Inflammatory macrophage (primary cell): ENCODE data around the gene LHPP.
"Not testable (repeated sequence)": the region's sequence is repeated elsewhere in the genome, so short reads cannot be mapped to it uniquely, and the experiment has no call there.

Source experiments
- DNase-seq, 2 donors: peaks; one replicate each; pipeline ENCODE4 v3.0.0-alpha.2; 2020 to 2022

Gene LHPP

GRCh38 chr10:124609698-124610097 lies 148.1 kb downstream of the LHPP start:
- DNase-seq = no peak

DNA sequence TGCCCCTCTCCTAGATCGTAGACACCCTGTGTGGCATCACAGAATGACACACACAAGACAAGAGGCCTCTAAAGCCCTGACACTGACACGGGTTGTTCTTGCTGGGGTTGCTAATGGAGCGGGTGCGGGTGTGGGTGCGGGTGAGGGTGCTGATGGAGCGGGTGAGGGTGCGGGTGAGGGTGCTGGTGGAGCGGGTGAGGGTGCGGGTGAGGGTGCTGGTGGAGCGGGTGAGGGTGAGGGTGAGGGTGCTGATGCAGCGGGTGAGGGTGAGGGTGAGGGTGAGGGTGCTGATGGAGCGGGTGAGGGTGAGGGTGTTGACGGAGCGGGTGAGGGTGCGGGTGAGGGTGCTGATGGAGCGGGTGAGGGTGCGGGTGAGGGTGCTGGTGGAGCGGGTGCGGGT lies 148.6 kb downstream of the LHPP start:
- not testable (repeated sequence) for DNase-seq

DNA sequence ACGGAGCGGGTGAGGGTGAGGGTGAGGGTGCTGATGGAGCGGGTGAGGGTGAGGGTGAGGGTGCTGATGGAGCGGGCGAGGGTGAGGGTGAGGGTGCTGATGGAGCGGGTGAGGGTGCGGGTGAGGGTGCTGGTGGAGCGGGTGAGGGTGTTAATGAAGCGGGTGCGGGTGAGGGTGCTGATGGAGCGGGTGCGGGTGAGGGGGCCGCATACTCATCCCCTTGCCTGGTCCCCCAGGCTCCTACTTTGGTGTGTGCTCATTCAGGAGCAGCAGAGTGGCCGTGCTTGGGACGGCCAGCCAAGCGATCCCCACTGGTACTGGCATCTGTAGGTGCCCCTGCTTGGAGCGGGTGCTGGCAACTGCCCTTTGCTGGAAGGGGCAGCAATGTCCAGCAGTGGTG lies 149.2 kb downstream of the LHPP start:
- DNase-seq = not testable (repeated sequence)

DNA sequence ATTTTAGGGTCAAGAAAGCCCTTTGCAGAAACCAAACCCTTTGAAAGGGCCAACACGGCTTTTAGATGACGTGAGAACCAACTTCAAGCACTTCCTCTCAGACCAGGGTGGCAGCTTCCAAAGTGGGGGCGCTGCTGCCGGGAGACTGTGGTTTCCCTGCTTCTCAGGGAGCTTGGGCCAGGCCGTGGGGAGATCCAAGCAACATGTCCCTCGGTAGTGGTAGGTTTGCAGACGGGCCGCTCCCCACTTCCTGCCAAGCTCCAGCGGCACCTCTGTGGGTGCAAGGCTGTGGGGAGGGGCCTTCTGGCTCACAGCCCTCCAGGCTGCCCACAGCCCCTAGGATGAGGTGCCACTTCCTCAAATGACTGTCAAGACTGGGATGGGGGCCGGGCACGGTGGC lies 150.1 kb downstream of the LHPP start:
- peak; percentile 51 to 69 for DNase-seq

GRCh38 chr10:124612611-124613498 lies 151.2 kb downstream of the LHPP start:
- no peak for DNase-seq

DNA sequence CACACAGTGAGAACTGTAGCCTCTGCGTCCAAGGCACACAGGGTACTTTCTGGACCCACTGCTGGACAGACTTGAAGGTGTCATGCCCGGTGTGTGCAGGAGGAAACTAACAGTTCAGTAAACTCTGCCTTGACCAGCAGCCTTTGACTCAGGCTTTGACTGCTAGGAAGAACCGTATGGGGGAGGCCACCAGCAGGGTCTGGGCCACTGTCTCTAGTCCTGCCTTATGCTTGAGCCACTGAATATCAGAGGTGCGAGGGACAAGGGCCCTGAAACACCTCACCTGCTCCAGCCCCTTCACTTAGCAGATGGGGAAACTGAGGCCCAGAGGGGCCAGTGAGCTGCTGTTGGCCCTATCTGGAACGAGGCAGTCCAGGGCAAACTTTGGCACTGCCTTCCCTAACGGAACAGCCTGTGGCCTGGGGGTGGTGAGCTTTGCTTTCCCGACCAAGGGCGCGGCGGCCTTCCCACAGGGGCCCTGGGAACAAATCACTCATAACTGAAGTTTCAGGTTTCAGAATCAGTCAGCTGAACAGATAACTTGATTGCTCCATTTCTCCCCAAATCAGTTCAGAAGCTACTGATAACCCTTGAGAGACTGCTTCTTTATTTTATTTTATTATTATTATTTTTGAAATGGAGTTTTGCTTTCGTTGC lies 152.5 kb downstream of the LHPP start:
- no peak for DNase-seq

DNA sequence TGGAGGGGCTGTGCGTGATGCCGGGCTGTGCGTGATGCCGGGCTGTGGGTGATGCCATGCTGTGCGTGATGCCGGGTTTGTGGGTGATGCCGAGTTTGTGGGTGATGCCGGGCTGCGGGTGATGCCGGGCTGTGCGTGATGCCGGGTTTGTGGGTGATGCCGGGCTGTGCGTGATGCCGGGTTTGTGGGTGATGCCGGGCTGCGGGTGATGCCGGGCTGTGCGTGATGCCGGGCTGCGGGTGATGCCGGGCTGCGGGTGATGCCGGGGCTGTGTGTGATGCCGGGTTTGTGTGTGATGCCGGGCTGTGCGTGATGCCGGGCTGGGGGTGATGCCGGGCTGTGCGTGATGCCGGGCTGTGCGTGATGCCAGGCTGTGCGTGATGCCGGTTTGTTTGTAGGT lies 153.6 kb downstream of the LHPP start:
- DNase-seq = no peak

- DNase-seq = no peak
Observed at GRCh38 chr10:124616040-124616835, 154.6 kb downstream of the LHPP start.

GRCh38 chr10:124616836-124617130 lies 155.2 kb downstream of the LHPP start:
- DNase-seq = no peak

DNA sequence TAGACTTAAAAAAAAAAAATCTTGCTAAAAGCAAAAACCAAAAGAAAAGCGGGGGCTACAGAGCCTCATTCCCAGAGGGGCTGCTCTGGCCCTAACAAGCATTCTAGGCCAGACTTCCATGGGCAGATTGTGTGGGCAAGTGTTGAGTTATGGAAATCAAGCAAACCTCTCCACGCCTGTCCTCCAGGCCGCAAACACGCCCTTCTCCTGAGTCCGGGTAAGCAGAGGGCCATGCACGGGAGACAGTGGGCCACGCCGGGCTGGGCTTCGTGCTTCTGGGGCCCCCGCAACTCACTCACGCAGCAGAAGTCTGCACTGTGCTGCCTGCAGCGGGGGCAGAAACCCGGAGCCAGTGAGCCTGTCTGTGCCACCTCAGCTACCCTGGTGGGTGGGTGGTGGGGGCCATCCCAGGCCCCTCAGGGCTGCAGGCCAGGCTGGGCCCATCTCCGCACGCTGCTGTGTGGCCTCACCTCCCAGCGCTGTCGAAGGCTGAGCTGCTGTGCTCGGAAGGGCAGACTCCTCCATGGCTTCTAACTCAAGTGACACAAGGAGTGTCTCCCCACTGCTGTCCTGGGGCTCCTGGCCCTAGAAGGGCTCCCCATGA lies 156.9 kb downstream of the LHPP start:
- no peak for DNase-seq

DNA sequence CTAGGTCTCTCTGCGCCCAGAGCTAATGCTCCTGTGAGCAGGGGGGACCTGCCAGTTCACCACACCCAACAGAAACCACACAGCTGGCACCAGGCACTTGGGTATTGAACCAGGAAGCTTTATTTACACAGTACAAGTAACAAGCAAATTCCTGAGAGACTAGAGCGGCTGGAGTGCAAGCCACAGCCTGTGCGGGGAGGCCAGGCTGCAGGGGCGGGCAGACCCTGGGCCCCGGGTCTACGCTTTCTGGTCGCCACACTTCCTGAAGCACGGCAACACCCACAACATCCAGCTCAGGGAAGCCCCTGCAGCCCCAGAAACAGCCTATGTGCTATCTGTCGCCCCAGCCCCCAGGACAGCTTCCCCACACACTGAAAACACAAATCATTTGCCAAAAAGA lies 157.6 kb downstream of the LHPP start:
- DNase-seq = no peak

DNA sequence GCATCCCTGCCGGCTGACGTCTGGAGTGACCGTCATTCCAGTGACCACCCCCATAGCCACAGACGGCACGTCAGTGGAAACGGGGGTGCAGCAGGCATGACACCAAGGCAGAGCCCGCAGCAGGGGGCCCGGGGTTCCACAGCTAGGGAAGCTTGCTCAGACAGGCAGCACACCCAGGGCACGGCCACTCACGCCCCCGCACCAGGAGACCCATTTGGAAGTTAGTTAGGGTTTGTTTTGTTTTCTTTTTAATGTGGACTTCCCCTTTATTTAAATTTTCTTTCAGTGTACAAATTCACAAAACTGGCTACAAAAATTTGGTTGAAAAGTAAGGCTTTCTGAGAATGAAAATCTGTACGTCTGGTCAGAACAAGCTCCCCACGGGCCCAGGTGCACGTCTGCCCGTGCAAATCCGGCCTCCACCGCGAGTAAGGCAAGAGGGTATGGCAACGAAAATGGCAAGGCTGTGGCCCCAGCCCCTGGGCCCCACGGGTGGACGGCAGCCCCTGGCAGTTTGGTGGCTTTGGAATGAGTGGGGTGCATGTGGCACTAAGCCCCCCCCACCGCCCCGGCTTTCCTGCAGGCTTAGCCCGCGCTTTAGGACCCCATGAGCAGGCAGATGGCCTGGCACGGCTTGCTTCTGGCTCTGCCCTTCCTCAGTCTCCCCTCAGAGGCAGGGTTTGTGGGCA lies 158.3 kb downstream of the LHPP start:
- DNase-seq = peak; percentile 23 to 50

- no peak for DNase-seq
Observed at GRCh38 chr10:124621637-124622036, 160.0 kb downstream of the LHPP start.

DNA sequence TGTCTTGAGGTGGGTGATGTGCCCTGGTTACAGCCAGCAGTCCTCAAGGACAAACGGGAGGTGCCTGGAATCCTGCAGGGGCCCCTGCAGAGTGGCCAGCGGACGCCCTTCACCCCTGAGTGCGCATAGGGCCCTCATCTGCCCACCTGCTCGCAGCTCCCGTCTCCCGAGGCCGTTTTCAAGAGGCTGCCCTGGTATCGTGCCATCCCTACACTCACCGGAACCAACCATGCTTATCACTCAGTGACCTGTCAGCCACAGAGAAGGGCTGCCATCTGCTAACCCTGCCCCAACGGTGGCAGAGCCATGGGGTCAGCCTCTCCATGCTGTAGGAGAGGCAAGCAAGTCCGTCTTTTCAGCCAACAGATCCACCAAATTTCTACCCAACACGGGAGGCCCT lies 160.5 kb downstream of the LHPP start:
- no peak for DNase-seq

GRCh38 chr10:124622866-124623536 lies 161.4 kb downstream of the LHPP start:
- no peak for DNase-seq

- no peak for DNase-seq
Observed at GRCh38 chr10:124624006-124624405, 162.4 kb downstream of the LHPP start.

- DNase-seq = no peak
Observed at GRCh38 chr10:124624466-124624865, 162.8 kb downstream of the LHPP start.

GRCh38 chr10:124624895-124625294 lies 163.3 kb downstream of the LHPP start:
- no peak for DNase-seq

DNA sequence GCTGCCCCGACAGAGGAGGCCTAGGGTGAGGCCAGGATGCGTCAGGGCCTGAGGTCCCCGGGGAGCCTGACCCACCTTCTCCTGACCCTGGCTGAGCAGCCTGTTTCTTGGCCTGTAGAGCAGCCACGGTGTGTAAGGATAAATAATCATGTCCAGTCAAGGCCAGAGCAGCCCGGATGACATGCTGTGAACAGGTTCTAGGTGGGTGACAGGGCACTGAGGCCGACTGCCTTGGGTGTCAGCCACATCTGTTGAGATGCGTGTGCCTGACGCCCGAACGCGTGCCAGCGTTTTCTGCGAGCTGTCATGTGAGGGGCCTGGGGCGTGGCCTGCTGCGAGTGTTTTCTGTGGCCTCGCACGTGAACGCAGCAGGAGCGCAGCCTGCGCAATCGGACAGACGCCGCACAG lies 164.2 kb downstream of the LHPP start:
- DNase-seq = no peak

GRCh38 chr10:124626759-124627380 lies 165.2 kb downstream of the LHPP start:
- no peak for DNase-seq
